Mucosa of stomach (tissue), 1 donor: ENCODE results near the gene PTPRD.

Source experiments
- H3K27me3 ChIP-seq: one replicate; pipeline ENCODE4 v1.7.0; 2013; ENCODE audit warnings: mild to moderate bottlenecking, low read length; ENCODE audit not compliant: control insufficient read depth, insufficient read depth
- H3K36me3 ChIP-seq: one replicate; pipeline ENCODE4 v1.7.0; 2013; ENCODE audit warnings: low read length; ENCODE audit not compliant: control insufficient read depth, insufficient read depth
- H3K4me1 ChIP-seq: one replicate; pipeline ENCODE4 v1.7.0; 2013; ENCODE audit warnings: mild to moderate bottlenecking, low read length; ENCODE audit not compliant: control insufficient read depth, insufficient read depth
- H3K4me3 ChIP-seq: one replicate; pipeline ENCODE4 v1.7.0; 2013; ENCODE audit warnings: low read length
- H3K9ac ChIP-seq: one replicate; pipeline ENCODE4 v1.7.0; 2013; ENCODE audit warnings: mild to moderate bottlenecking, low read length, moderate library complexity
- H3K9me3 ChIP-seq: one replicate; pipeline ENCODE4 v1.7.0; 2013; ENCODE audit warnings: mild to moderate bottlenecking, low read length, moderate library complexity; ENCODE audit not compliant: control insufficient read depth
- donor health status: Pancreatic carcinoma.

The PTPRD gene

GRCh38 chr9:8734760-8735159, 1878.0 kb downstream of the PTPRD start:
- no peak overlapping the region for H3K4me3 ChIP-seq
- no peaks in the 10 kb centered on the region for H3K9me3 ChIP-seq
- H3K36me3 ChIP-seq: no peaks in the 10 kb centered on the region
- no peaks in the 10 kb centered on the region for H3K4me1 ChIP-seq
- no peaks in the 10 kb centered on the region for H3K27me3 ChIP-seq
- no peak overlapping the region for H3K9ac ChIP-seq

- H3K27me3 ChIP-seq: no peaks in the 10 kb centered on the region
- no peak overlapping the region for H3K9ac ChIP-seq
- no peaks in the 10 kb centered on the region for H3K9me3 ChIP-seq
- H3K4me3 ChIP-seq: no peak overlapping the region
- H3K4me1 ChIP-seq: no peaks in the 10 kb centered on the region
- no peaks in the 10 kb centered on the region for H3K36me3 ChIP-seq
These were observed 1879.5 kb downstream of the PTPRD start for GRCh38 chr9:8733131-8733954.

GRCh38 chr9:8732367-8733075, 1880.3 kb downstream of the PTPRD start:
- Histone ChIP-seq H3K9ac (no peak overlapping the region), H3K36me3 (no peaks in the 10 kb centered on the region), H3K9me3 (no peaks in the 10 kb centered on the region), H3K27me3 (no peaks in the 10 kb centered on the region), H3K4me3 (no peak overlapping the region), H3K4me1 (no peaks in the 10 kb centered on the region)

DNA sequence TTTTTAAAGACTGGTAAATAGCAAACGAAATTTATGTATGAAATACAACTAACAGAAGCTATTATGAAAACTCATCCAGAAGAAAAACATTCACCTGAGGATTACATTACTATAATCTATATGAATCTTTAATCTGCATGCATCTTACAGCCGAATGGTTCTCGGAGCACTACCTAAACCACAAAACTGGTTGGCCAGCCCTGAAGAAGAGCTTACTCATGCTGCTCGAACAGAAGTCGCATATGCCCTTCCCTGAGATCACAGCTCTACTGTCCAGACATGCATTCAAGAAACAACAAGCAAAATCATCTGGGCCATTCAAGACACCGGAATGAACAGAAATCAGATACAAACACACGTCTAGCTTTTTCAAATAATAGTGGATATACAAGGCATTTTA, 1882.2 kb downstream of the PTPRD start:
- Histone ChIP-seq H3K4me1 (no peaks in the 10 kb centered on the region), H3K4me3 (no peak overlapping the region), H3K36me3 (no peaks in the 10 kb centered on the region), H3K9ac (no peak overlapping the region), H3K9me3 (no peaks in the 10 kb centered on the region), H3K27me3 (no peaks in the 10 kb centered on the region)

DNA sequence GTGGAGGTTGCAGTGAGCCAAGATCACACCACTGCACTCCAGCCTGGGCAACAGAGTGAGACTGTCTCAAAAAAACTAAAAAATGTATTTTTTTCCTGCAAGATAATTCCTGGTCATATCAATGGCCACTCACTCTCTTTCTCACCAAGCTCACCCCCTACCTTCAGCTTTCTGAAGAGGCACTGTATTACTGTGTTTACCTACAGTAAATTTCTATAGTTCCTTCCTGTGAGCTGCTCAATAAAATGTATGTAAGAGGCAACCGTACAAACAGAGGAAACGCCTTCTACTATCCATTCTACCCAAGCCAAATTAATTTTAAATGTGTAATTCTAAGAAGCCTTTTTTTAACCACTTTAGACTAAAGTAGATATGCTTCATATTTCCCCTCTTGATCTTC, 1883.9 kb downstream of the PTPRD start:
- H3K27me3 ChIP-seq: no peaks in the 10 kb centered on the region
- no peaks in the 10 kb centered on the region for H3K4me1 ChIP-seq
- no peaks in the 10 kb centered on the region for H3K36me3 ChIP-seq
- no peaks in the 10 kb centered on the region for H3K9me3 ChIP-seq
- no peak overlapping the region for H3K9ac ChIP-seq
- no peak overlapping the region for H3K4me3 ChIP-seq

DNA sequence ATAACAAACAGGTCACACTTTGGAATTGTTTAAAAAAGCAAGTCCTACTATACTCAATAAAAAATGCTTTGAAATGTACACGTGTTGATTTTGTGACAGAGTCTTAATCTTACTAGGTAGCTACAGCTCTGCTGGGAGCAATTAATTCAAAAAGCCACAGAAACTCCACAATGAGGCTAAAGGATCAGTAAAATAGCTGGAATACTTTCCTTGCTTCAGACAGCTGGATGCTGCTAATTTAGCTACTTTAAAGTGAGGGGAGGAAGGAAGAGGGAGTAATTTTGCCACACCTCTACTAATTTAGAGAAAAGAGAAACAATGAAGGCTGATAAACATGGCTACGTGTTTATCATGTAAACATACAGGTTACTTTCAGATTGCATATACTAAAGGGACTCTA, 1885.6 kb downstream of the PTPRD start:
- Histone ChIP-seq H3K4me3 (no peak overlapping the region), H3K9ac (no peak overlapping the region), H3K27me3 (no peaks in the 10 kb centered on the region), H3K9me3 (no peaks in the 10 kb centered on the region), H3K4me1 (no peaks in the 10 kb centered on the region), H3K36me3 (no peaks in the 10 kb centered on the region)

GRCh38 chr9:8726692-8727091, 1886.1 kb downstream of the PTPRD start:
- H3K4me1 ChIP-seq: no peaks in the 10 kb centered on the region
- no peaks in the 10 kb centered on the region for H3K36me3 ChIP-seq
- no peak overlapping the region for H3K9ac ChIP-seq
- H3K4me3 ChIP-seq: no peak overlapping the region
- H3K27me3 ChIP-seq: no peaks in the 10 kb centered on the region
- no peaks in the 10 kb centered on the region for H3K9me3 ChIP-seq

GRCh38 chr9:8725635-8726034, 1887.2 kb downstream of the PTPRD start:
- H3K27me3 ChIP-seq: no peaks in the 10 kb centered on the region
- H3K36me3 ChIP-seq: no peaks in the 10 kb centered on the region
- H3K9ac ChIP-seq: no peak overlapping the region
- no peaks in the 10 kb centered on the region for H3K4me1 ChIP-seq
- H3K9me3 ChIP-seq: no peaks in the 10 kb centered on the region
- no peak overlapping the region for H3K4me3 ChIP-seq

DNA sequence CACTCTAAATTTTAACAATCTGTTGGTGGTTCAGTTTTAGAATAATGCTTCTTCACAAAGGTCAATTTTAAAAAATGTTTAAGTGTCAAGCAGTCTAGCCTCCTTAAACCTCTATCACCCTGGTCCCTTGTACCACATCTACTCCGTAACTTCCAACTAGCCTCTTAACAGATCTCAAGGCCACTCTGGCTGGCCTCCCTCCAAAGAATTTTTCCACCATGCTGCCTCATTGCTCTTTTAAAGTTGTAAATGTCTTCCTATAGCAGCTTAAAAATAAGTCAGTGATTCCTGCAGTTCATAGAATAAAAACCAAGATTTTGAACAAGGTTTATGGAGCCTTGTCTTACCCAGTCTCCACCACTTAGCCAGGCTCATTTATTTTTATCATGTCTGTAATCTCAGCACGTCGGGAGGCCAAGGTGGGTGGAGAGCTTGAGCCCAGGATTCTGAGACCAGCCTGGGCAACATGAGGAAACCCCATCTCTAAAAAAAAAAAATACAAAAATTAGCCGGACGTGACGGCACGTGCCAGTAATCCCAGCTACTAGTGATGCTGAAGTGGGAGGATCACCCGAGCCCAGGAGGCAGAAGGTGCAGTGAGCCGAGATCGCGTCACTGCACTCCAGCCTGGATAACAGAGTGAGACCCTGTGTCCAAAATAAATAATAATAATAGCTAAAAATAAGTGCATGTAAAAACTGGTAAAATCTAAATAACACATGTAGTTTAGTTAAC, 1888.4 kb downstream of the PTPRD start:
- Histone ChIP-seq H3K36me3 (no peaks in the 10 kb centered on the region), H3K9ac (no peak overlapping the region), H3K4me1 (no peaks in the 10 kb centered on the region), H3K4me3 (no peak overlapping the region), H3K27me3 (no peaks in the 10 kb centered on the region), H3K9me3 (no peaks in the 10 kb centered on the region)

DNA sequence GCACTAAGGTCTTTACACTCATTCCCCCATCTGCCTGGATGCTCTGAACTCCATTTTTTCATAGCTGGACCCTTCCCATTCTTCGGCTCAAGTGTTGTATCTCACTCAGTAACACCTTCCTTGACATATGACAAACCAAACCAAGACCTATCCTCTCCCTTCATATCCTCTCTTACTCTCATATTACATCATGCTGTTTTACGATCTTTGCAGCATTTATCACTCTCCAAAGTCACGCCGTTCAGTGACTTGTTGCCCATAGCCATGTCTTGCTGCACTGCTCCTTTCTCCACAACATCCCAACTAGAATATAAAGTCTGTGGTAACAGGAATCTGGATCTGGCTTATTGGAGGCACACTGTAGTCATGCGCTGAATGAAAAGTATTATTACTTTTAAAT, 1889.6 kb downstream of the PTPRD start:
- H3K4me1 ChIP-seq: no peaks in the 10 kb centered on the region
- no peak overlapping the region for H3K4me3 ChIP-seq
- no peaks in the 10 kb centered on the region for H3K27me3 ChIP-seq
- H3K9ac ChIP-seq: no peak overlapping the region
- no peaks in the 10 kb centered on the region for H3K9me3 ChIP-seq
- no peaks in the 10 kb centered on the region for H3K36me3 ChIP-seq

DNA sequence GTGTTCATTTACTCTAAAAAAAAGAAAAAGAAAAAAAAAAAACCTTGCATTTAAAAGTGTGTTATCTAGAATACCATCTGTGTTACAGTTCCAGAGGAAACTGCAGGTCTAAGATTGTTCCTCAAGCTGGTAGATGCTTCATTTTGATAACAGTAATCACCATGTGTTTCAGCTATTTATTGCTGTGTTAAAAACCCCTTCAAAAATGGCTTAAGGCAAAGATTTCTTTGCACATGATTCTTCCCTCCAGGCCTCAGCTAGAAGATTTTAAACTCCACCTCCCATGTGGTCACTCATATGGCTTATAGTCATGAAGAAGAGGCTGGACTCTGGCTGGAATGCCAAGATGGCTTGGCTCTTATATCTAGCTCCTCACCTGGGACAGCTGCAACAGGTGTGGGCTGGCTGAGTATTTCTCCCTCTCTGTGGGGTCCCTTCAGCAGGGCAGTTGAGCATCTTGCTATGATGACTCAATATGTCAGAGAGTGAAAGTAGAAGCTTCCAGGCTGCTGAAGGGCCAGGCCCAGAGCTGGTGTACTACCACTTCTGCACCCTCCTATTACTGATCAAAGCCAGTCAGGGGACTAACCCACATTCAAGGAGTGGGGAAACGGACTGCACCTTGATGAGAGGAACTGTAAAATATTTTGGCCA, 1892.8 kb downstream of the PTPRD start:
- Histone ChIP-seq H3K9me3 (no peaks in the 10 kb centered on the region), H3K9ac (no peak overlapping the region), H3K4me1 (no peaks in the 10 kb centered on the region), H3K4me3 (no peak overlapping the region), H3K27me3 (no peaks in the 10 kb centered on the region), H3K36me3 (no peaks in the 10 kb centered on the region)
